ENCODE measurements around the gene ABCF2.

- TF ChIP-seq REST (IDR thresholded peaks at IDR 0.05) (no peak), RAD21 (IDR thresholded peaks at IDR 0.05) (no peak)
- TF ChIP-seq, protein P1, sequence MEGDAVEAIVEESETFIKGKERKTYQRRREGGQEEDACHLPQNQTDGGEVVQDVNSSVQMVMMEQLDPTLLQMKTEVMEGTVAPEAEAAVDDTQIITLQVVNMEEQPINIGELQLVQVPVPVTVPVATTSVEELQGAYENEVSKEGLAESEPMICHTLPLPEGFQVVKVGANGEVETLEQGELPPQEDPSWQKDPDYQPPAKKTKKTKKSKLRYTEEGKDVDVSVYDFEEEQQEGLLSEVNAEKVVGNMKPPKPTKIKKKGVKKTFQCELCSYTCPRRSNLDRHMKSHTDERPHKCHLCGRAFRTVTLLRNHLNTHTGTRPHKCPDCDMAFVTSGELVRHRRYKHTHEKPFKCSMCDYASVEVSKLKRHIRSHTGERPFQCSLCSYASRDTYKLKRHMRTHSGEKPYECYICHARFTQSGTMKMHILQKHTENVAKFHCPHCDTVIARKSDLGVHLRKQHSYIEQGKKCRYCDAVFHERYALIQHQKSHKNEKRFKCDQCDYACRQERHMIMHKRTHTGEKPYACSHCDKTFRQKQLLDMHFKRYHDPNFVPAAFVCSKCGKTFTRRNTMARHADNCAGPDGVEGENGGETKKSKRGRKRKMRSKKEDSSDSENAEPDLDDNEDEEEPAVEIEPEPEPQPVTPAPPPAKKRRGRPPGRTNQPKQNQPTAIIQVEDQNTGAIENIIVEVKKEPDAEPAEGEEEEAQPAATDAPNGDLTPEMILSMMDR (IDR thresholded peaks at IDR 0.05; ENCODE audit: low read depth, low read length, missing input control): no peak
- TF ChIP-seq, protein P2, sequence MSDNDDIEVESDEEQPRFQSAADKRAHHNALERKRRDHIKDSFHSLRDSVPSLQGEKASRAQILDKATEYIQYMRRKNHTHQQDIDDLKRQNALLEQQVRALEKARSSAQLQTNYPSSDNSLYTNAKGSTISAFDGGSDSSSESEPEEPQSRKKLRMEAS (IDR thresholded peaks at IDR 0.05): no peak
- TF ChIP-seq, protein P3, sequence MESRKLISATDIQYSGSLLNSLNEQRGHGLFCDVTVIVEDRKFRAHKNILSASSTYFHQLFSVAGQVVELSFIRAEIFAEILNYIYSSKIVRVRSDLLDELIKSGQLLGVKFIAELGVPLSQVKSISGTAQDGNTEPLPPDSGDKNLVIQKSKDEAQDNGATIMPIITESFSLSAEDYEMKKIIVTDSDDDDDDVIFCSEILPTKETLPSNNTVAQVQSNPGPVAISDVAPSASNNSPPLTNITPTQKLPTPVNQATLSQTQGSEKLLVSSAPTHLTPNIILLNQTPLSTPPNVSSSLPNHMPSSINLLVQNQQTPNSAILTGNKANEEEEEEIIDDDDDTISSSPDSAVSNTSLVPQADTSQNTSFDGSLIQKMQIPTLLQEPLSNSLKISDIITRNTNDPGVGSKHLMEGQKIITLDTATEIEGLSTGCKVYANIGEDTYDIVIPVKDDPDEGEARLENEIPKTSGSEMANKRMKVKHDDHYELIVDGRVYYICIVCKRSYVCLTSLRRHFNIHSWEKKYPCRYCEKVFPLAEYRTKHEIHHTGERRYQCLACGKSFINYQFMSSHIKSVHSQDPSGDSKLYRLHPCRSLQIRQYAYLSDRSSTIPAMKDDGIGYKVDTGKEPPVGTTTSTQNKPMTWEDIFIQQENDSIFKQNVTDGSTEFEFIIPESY (IDR thresholded peaks at IDR 0.05): no peak
Measured at GRCh38 chr7:151255390-151255789, 28.4 kb upstream of the ABCF2 start.
